PFSK-1 (cell line): ENCODE results near the gene NTN3.
A peak's percentile ranks its signal among the peaks of the same experiment; 100 is the strongest.

ENCODE experiments used
- FOXP2 ChIP-seq: optimal IDR thresholded peaks from 2 replicates; pipeline ENCODE3; 2011; ENCODE audit warnings: borderline replicate concordance, control low read depth, inconsistent platforms; ENCODE audit not compliant: insufficient read depth; ENCODE audit errors: extremely low read length, extremely low read depth
- POLR2AphosphoS5 ChIP-seq: IDR thresholded peaks from 2 replicates; pipeline ENCODE4 v1.6.1; 2012; ENCODE audit warnings: low read depth, mild to moderate bottlenecking, control low read depth, low read length, moderate library complexity
- SIN3A ChIP-seq: IDR thresholded peaks from 2 replicates; pipeline ENCODE4 v1.6.1; 2012; ENCODE audit warnings: mild to moderate bottlenecking, low read length, moderate library complexity, borderline replicate concordance; ENCODE audit not compliant: insufficient read depth
- TAF1 ChIP-seq: IDR thresholded peaks from 2 replicates; pipeline ENCODE4 v1.6.1; 2012; ENCODE audit warnings: low read length, control low read depth, borderline replicate concordance; ENCODE audit not compliant: insufficient read depth
- TF ChIP-seq, protein P1 (sequence below), 2 experiments: IDR thresholded peaks; 2 replicates each; pipeline versions ENCODE4 v1.6.1 to v1.8.0; 2011 to 2012; ENCODE audit warnings: low read depth in 2 of 2, low read length in 2 of 2, control low read depth in 1 of 2, inconsistent platforms in 1 of 2, mild to moderate bottlenecking in 1 of 2, moderate library complexity in 1 of 2; ENCODE audit not compliant: insufficient read depth in 1 of 2

The NTN3 gene

GRCh38 chr16:2473999-2474876, 3.1 kb downstream of the NTN3 start:
- TF ChIP-seq FOXP2 (no peak), POLR2AphosphoS5 (no peak), TAF1 (no peak), SIN3A (no peak)
- TF ChIP-seq, protein P1, sequence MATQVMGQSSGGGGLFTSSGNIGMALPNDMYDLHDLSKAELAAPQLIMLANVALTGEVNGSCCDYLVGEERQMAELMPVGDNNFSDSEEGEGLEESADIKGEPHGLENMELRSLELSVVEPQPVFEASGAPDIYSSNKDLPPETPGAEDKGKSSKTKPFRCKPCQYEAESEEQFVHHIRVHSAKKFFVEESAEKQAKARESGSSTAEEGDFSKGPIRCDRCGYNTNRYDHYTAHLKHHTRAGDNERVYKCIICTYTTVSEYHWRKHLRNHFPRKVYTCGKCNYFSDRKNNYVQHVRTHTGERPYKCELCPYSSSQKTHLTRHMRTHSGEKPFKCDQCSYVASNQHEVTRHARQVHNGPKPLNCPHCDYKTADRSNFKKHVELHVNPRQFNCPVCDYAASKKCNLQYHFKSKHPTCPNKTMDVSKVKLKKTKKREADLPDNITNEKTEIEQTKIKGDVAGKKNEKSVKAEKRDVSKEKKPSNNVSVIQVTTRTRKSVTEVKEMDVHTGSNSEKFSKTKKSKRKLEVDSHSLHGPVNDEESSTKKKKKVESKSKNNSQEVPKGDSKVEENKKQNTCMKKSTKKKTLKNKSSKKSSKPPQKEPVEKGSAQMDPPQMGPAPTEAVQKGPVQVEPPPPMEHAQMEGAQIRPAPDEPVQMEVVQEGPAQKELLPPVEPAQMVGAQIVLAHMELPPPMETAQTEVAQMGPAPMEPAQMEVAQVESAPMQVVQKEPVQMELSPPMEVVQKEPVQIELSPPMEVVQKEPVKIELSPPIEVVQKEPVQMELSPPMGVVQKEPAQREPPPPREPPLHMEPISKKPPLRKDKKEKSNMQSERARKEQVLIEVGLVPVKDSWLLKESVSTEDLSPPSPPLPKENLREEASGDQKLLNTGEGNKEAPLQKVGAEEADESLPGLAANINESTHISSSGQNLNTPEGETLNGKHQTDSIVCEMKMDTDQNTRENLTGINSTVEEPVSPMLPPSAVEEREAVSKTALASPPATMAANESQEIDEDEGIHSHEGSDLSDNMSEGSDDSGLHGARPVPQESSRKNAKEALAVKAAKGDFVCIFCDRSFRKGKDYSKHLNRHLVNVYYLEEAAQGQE (IDR thresholded peaks at IDR 0.05; ENCODE audit: insufficient read depth in 1 of 2, low read depth in 2 of 2, low read length in 2 of 2), result no peak

GRCh38 chr16:2474877-2475412, 3.8 kb downstream of the NTN3 start, which contains the start of gene TBC1D24:
TSS of gene TBC1D24 (plus strand) at chr16:2475127. CDS start at chr16:2496149, 21,022 bp downstream.
- TF ChIP-seq SIN3A (0 out of 2 replicates have a peak, but pooled peaks have one; percentile 53), FOXP2 (peak; percentile 58), POLR2AphosphoS5 (peak; percentile 60; the same call in 1 of the 2 replicates), TAF1 (peak; percentile 34; the same call in 1 of the 2 replicates)
- TF ChIP-seq, protein P1 (IDR thresholded peaks at IDR 0.05; ENCODE audit: insufficient read depth in 1 of 2, low read depth in 2 of 2, low read length in 2 of 2), result no peak

DNA sequence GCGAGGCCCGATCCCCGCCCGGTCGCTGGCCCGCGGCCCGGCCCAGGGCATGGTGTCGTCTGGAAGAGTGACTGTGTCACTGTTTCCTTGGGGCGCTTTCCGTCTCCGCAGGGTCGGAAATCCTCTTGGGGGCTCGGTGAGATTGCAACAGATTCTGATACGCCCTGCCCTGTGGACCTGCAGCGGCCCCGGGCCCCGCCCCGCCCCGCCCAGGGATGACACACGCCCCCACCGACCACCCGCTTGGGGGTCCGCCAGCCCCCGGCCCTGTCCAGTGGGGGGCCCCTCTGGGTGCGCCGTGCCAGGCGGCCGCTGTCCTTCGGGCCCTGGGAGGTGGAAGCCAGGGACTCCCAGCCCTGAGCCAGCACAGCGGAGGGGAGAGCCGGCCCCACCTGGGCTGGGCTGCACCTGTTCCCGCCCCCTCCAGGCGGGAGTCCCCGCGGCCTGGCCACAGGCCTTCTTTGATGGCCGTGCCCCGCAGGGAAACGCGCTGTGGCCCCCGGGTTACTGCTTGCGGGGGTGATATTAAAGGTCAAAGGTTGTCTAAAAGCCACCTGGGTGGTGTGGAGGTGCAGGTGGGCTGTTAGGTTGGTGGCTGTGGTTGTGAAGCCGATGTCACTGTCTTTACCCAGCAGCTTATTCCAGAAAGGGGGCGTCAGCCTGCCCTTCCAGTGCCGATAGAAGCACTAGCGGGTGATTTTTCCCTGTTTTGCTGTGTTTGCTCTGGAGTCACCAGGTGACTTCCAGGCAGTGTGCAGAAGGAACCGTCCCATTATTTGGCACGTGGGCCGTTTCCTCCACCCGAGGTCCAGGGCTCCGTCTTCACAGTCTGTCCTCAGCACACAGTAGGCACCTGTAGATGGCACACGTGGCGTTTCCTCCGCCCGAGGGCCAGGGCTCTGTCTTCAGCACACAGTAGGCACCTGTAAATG, 4.6 kb downstream of the NTN3 start:
- TF ChIP-seq FOXP2 (no peak), TAF1 (no peak), POLR2AphosphoS5 (no peak), SIN3A (no peak)
- TF ChIP-seq, protein P1 (IDR thresholded peaks at IDR 0.05; ENCODE audit: insufficient read depth in 1 of 2, low read depth in 2 of 2, low read length in 2 of 2), result no peak

- TF ChIP-seq, protein P1 (IDR thresholded peaks at IDR 0.05; ENCODE audit: insufficient read depth in 1 of 2, low read depth in 2 of 2, low read length in 2 of 2), result no peak
- TF ChIP-seq TAF1 (no peak), FOXP2 (no peak), POLR2AphosphoS5 (no peak), SIN3A (no peak)
Observed at GRCh38 chr16:2476345-2476720, 5.2 kb downstream of the NTN3 start.
